ENCODE results near the gene TRPV3. TPM values are rescaled to one million over a fixed set of nuclear protein-coding genes. Genes with fewer than 3 reads are reported as not detected.

Gene TRPV3
- total RNA-seq, 5 donors from 2014 or later (not counting 1 experiment from before 2014, with no cell fraction given): 0.23 to 1.4 (median 0.44) TPM

DNA sequence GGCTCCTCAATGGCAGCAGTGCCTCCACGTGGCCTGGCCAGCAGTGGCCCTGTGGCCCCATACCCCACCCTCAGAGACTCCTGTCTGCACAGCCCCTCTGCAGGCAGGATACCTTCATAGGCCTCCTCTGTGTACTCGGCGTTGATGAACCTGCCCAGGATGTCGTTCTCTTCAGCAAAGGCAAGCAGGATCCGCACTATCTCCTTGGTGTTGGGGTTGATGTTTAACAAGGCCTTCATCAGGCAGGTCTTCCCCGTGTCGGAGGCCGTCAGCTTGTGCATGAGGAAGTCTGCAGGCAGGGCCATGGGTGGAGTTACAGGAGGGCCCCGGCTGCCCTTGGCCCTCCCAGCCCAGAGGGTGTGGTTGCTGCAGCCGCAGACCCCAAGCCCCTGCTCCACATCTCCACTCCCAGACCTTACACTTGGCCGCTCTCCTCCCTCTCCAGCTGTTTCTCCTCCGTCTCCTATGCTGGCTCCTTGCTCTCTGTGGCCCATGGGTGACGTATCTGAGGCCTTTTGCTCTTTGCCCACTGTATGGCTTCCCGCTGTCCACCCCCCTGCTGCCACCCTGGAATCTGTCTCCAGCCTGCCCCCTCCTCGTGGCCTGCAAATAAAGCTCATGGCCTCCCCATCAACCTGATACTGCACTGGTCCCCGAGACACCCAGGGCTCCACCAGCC is 15.1 kb downstream of the TRPV3 start:
- Mint-ChIP-seq H3K4me3 (no peak overlapping the region), H3K4me1 (no peaks in the 10 kb centered on the region), H3K27me3 (peaks cover 9 to 11% of the 10 kb centered on the region in 2 donors), H3K9me3 (no peaks in the 10 kb centered on the region), H3K36me3 (no peaks in the 10 kb centered on the region), H3K27ac (no peak overlapping the region)
- no peaks in the 10 kb centered on the region for H3K36me3 ChIP-seq (ENCODE audit: control insufficient read depth in 2 of 2, extremely low read depth in 1 of 2, insufficient read depth in 1 of 2, low read length in 1 of 2)
- no peak overlapping the region for H3K27ac ChIP-seq (ENCODE audit: low read length)
- no peak overlapping the region for H3K4me3 ChIP-seq (ENCODE audit: control insufficient read depth in 1 of 2, extremely low read depth in 1 of 2, low read length in 1 of 2)
- H3K9me3 ChIP-seq: no peaks in the 10 kb centered on the region
- H3K4me1 ChIP-seq (ENCODE audit: control insufficient read depth in 1 of 2, extremely low read depth in 1 of 2, insufficient read depth in 2 of 2, low read length in 2 of 2): no peaks in the 10 kb centered on the region
- no peak for ATAC-seq (replicated peaks in 1 of 4)
- H3K27me3 ChIP-seq (replicated peaks in 1 of 2; ENCODE audit: control insufficient read depth in 2 of 2, extremely low read depth in 1 of 2, insufficient read depth in 2 of 2, low read length in 1 of 2): peaks cover 0 to 23% of the 10 kb centered on the region in 2 experiments
- DNase-seq: no peak
- 58% methylated on average over 6 of the region's 16 CpGs for WGBS (ENCODE audit: insufficient coverage)
- POLR2A ChIA-PET: no interaction called here
- CTCF ChIA-PET: no interaction called here

DNA sequence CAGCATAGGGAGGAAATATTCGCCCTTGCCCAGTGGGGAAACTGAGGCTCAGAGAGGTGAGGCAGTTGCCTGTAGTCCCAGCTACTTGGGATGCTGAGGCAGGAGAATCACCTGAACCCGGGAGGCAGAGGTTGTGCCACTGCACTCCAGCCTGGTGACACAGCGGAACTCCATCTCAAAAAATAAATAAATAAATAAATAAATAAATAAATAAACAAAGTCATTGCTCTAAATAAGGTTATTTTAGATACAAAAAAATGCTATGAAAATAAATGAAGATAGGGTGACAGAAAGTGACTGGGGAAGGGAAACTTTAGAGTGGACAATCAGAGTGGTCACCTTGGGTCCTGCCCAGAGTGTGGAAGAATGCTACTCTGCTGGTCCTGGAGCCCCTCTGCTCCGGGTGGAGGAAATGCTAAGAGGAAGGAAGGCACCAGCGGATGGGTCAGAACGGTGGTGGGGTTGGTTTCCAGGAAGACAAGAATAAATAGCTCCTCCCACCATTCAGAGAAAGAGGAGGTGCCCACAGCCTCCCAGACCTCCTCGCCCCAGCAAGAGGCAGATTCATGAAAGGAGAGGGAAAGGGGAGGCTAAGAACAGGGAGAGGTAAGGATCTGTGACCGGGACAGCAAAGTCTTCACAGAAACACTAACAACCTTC is 17.6 kb downstream of the TRPV3 start:
- Histone ChIP-seq H3K4me3 (ENCODE audit: control insufficient read depth in 1 of 2, extremely low read depth in 1 of 2, low read length in 1 of 2) (no peak overlapping the region), H3K27me3 (replicated peaks in 1 of 2; ENCODE audit: control insufficient read depth in 2 of 2, extremely low read depth in 1 of 2, insufficient read depth in 2 of 2, low read length in 1 of 2) (peaks cover 0 to 27% of the 10 kb centered on the region in 2 experiments), H3K9me3 (no peaks in the 10 kb centered on the region), H3K36me3 (ENCODE audit: control insufficient read depth in 2 of 2, extremely low read depth in 1 of 2, insufficient read depth in 1 of 2, low read length in 1 of 2) (no peaks in the 10 kb centered on the region), H3K4me1 (ENCODE audit: control insufficient read depth in 1 of 2, extremely low read depth in 1 of 2, insufficient read depth in 2 of 2, low read length in 2 of 2) (peaks cover 0 to 9% of the 10 kb centered on the region in 2 experiments), H3K27ac (ENCODE audit: low read length) (no peak overlapping the region)
- CTCF ChIA-PET: no interaction called here
- H3K9me3 Mint-ChIP-seq: no peaks in the 10 kb centered on the region
- ATAC-seq (replicated peaks in 1 of 4): no peak
- DNase-seq: no peak
- no peak overlapping the region for H3K4me3 Mint-ChIP-seq
- 100% methylated on average over 1 of the region's 8 CpGs for WGBS (ENCODE audit: insufficient coverage)
- H3K4me1 Mint-ChIP-seq: peaks cover 0 to 3% (median 1%) of the 10 kb centered on the region in 3 donors
- no peak overlapping the region for H3K27ac Mint-ChIP-seq
- H3K36me3 Mint-ChIP-seq: no peaks in the 10 kb centered on the region
- H3K27me3 Mint-ChIP-seq: peaks cover 11 to 13% of the 10 kb centered on the region in 2 donors
- POLR2A ChIA-PET: no interaction called here

DNA sequence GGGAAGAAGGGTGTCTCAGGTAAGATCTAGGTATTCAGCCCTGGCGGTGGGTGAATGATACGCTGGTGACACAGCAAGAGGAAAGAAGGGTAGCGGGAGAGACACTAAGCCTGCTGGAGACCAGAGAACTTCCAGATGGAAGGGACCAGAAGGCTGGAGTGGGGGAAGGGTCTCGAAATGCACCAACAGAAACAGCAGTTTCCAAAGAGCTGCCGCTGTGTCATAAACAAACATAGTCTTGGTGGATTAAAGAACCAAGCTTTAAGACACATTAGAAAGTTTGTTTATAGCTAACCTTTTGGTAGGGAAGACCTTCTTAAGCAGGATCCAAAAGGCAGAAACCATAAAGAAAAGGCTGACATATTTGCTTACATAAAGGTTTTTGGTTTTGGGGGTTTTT is 20.9 kb downstream of the TRPV3 start:
- DNase-seq (no peak), ATAC-seq (replicated peaks in 1 of 4) (no peak)
- Histone ChIP-seq H3K27ac (ENCODE audit: low read length) (no peak overlapping the region), H3K9me3 (no peaks in the 10 kb centered on the region), H3K36me3 (ENCODE audit: control insufficient read depth in 2 of 2, extremely low read depth in 1 of 2, insufficient read depth in 1 of 2, low read length in 1 of 2) (no peaks in the 10 kb centered on the region), H3K4me3 (ENCODE audit: control insufficient read depth in 1 of 2, extremely low read depth in 1 of 2, low read length in 1 of 2) (no peak overlapping the region), H3K27me3 (replicated peaks in 1 of 2; ENCODE audit: control insufficient read depth in 2 of 2, extremely low read depth in 1 of 2, insufficient read depth in 2 of 2, low read length in 1 of 2) (peaks cover 0 to 28% of the 10 kb centered on the region in 2 experiments), H3K4me1 (ENCODE audit: control insufficient read depth in 1 of 2, extremely low read depth in 1 of 2, insufficient read depth in 2 of 2, low read length in 2 of 2) (peaks cover 0 to 16% of the 10 kb centered on the region in 2 experiments)
- 85% methylated on average over 5 of the region's 5 CpGs for WGBS (ENCODE audit: insufficient coverage)
- H3K27me3 Mint-ChIP-seq: peaks cover 0 to 8% of the 10 kb centered on the region in 2 donors
- H3K9me3 Mint-ChIP-seq: no peaks in the 10 kb centered on the region
- peak overlapping the region in 1 of 3 donors; percentile 50 for H3K4me3 Mint-ChIP-seq
- ChIA-PET POLR2A (no interaction called here), CTCF (no interaction called here)
- H3K27ac Mint-ChIP-seq: peak overlapping the region in 1 of 2 donors; percentile 14
- peaks cover 1 to 8% (median 5%) of the 10 kb centered on the region in 3 donors for H3K4me1 Mint-ChIP-seq
- no peaks in the 10 kb centered on the region for H3K36me3 Mint-ChIP-seq

DNA sequence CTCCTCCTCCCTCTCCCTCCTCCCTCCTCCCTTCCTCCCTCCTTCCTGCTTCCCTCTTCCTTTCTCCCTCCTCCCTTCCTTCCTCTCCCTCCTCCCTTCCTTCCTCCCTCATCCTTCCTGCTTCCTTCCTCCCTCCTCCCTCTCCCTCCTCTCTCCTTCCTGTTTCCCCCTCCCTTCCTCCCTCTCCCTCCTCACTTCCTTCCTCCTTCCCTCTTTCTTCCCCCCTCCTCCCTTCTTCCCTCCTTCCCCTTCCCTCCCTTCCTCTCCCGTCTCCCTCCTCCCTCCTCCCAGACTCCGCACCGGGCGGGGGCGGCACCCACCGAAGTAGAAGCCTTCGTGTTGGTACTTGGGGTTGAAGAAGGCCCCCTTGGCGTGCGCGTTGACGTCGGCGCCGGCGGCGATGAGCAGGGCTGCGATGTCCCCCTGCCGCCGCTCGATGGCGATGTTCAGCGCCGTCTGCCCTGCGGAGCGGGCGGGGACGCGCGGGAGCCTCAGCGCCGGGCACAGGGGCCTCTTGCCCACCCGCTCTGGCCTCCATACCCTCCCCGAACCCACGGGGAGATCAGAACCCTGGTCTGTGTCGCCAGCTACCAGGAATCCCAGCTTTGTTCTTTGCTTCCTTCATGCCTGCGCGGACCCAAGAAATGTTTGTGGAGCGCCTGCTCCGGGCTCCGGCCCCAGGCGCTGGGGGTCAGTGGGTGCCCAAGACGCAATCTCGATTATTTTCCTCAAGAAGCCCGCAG is 22.2 kb downstream of the TRPV3 start:
- Histone ChIP-seq H3K9me3 (no peaks in the 10 kb centered on the region), H3K4me1 (ENCODE audit: control insufficient read depth in 1 of 2, extremely low read depth in 1 of 2, insufficient read depth in 2 of 2, low read length in 2 of 2) (peaks cover 0 to 16% of the 10 kb centered on the region in 2 experiments), H3K4me3 (ENCODE audit: control insufficient read depth in 1 of 2, extremely low read depth in 1 of 2, low read length in 1 of 2) (peak overlapping the region in 1 of 2 donors; percentile 34), H3K36me3 (ENCODE audit: control insufficient read depth in 2 of 2, extremely low read depth in 1 of 2, insufficient read depth in 1 of 2, low read length in 1 of 2) (no peaks in the 10 kb centered on the region), H3K27ac (ENCODE audit: low read length) (peak overlapping the region; percentile 38), H3K27me3 (replicated peaks in 1 of 2; ENCODE audit: control insufficient read depth in 2 of 2, extremely low read depth in 1 of 2, insufficient read depth in 2 of 2, low read length in 1 of 2) (peaks cover 0 to 33% of the 10 kb centered on the region in 2 experiments)
- Mint-ChIP-seq H3K27ac (peak overlapping the region in 1 of 2 donors; percentile 52), H3K27me3 (peaks cover 0 to 8% of the 10 kb centered on the region in 2 donors), H3K36me3 (no peaks in the 10 kb centered on the region), H3K9me3 (no peaks in the 10 kb centered on the region), H3K4me1 (peaks cover 1 to 8% (median 5%) of the 10 kb centered on the region in 3 donors), H3K4me3 (peak overlapping the region in 2 of 3 donors; percentile 41 to 50)
- DNase-seq (peak in 33 of 35 experiments; percentile 16 to 76 (median 47)), ATAC-seq (replicated peaks in 1 of 4) (peak; percentile 74 to 86 (median 82))
- ChIA-PET POLR2A (no interaction called here), CTCF (no interaction called here)
- 10% methylated on average over 36 of the region's 44 CpGs for whole genome bisulfite sequencing (ENCODE audit: insufficient coverage)

DNA sequence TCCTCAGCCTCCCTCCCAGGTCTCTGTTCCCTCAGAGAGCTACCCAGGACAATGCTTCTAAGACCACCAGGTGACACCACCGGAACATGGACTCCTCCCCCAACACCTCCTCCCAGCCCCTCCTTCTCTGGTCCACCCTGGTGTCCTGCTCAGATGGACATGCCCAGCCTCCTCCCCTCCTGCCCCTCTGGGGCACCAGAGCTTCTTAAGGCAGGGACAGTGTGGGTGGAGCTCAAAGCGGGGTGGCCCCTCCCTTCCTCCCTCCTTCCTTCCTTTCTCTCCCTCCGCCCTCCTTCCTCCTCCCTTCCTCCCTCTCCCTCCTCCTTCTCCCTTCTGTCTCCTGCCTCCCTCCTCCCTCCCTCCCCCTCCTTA is 22.7 kb downstream of the TRPV3 start:
- 10% methylated on average over 3 of the region's 3 CpGs for WGBS (ENCODE audit: insufficient coverage)
- CTCF ChIA-PET: no interaction called here

DNA sequence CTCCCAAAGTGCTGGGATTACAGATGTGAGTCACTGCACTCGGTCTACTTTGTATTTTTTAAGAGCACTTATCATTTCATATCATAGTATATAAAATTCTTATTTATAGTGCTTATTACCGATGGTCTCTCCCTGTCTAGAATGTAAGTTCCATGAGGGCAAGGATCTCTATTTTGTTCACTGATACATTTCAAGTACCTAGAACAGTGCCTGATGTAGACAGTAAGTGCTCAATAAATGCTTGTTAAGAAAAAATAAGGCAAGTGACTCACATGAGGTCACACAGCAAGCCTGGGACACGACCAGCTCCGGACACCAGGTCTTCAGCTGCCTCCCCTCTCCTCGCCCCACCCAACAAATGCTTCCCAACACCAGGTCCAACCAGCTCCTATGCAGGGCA is 23.9 kb downstream of the TRPV3 start:
- H3K9me3 ChIP-seq: no peaks in the 10 kb centered on the region

More for the DNA sequence above, 22.7 kb downstream of the TRPV3 start:
- Histone ChIP-seq H3K36me3 (ENCODE audit: control insufficient read depth in 2 of 2, extremely low read depth in 1 of 2, insufficient read depth in 1 of 2, low read length in 1 of 2) (no peaks in the 10 kb centered on the region), H3K9me3 (no peaks in the 10 kb centered on the region), H3K4me3 (ENCODE audit: control insufficient read depth in 1 of 2, extremely low read depth in 1 of 2, low read length in 1 of 2) (no peak overlapping the region), H3K4me1 (ENCODE audit: control insufficient read depth in 1 of 2, extremely low read depth in 1 of 2, insufficient read depth in 2 of 2, low read length in 2 of 2) (peaks cover 0 to 16% of the 10 kb centered on the region in 2 experiments), H3K27ac (ENCODE audit: low read length) (no peak overlapping the region), H3K27me3 (replicated peaks in 1 of 2; ENCODE audit: control insufficient read depth in 2 of 2, extremely low read depth in 1 of 2, insufficient read depth in 2 of 2, low read length in 1 of 2) (peaks cover 0 to 36% of the 10 kb centered on the region in 2 experiments)
- peak overlapping the region in 1 of 3 donors; percentile 27 for H3K4me3 Mint-ChIP-seq
- ATAC-seq (replicated peaks in 1 of 4) (peak in 3 of 4 experiments; percentile 39 to 48 (median 44)), DNase-seq (peak in 2 of 35 experiments; percentile 5 to 35)
- H3K36me3 Mint-ChIP-seq: no peaks in the 10 kb centered on the region
- no peaks in the 10 kb centered on the region for H3K9me3 Mint-ChIP-seq
- POLR2A ChIA-PET: no interaction called here
- H3K27me3 Mint-ChIP-seq: peaks cover 0 to 7% of the 10 kb centered on the region in 2 donors
- H3K27ac Mint-ChIP-seq: peak overlapping the region in 1 of 2 donors; percentile 43
- H3K4me1 Mint-ChIP-seq: peaks cover 1 to 8% (median 5%) of the 10 kb centered on the region in 3 donors

More for the DNA sequence above, 23.9 kb downstream of the TRPV3 start:
- POLR2A ChIA-PET: no interaction called here
- peaks cover 0 to 45% of the 10 kb centered on the region in 2 experiments for H3K27me3 ChIP-seq (replicated peaks in 1 of 2; ENCODE audit: control insufficient read depth in 2 of 2, extremely low read depth in 1 of 2, insufficient read depth in 2 of 2, low read length in 1 of 2)
- Mint-ChIP-seq H3K27me3 (peaks cover 0 to 10% of the 10 kb centered on the region in 2 donors), H3K27ac (no peak overlapping the region), H3K4me1 (peaks cover 1 to 8% (median 5%) of the 10 kb centered on the region in 3 donors), H3K9me3 (no peaks in the 10 kb centered on the region), H3K36me3 (no peaks in the 10 kb centered on the region), H3K4me3 (no peak overlapping the region)
- DNase-seq: no peak
- peaks cover 0 to 16% of the 10 kb centered on the region in 2 experiments for H3K4me1 ChIP-seq (ENCODE audit: control insufficient read depth in 1 of 2, extremely low read depth in 1 of 2, insufficient read depth in 2 of 2, low read length in 2 of 2)
- 83% methylated on average over 2 of the region's 5 CpGs for WGBS (ENCODE audit: insufficient coverage)
- H3K4me3 ChIP-seq (ENCODE audit: control insufficient read depth in 1 of 2, extremely low read depth in 1 of 2, low read length in 1 of 2): no peak overlapping the region
- CTCF ChIA-PET: no interaction called here
- H3K36me3 ChIP-seq (ENCODE audit: control insufficient read depth in 2 of 2, extremely low read depth in 1 of 2, insufficient read depth in 1 of 2, low read length in 1 of 2): no peaks in the 10 kb centered on the region
- no peak for ATAC-seq (replicated peaks in 1 of 4)
- H3K27ac ChIP-seq (ENCODE audit: low read length): no peak overlapping the region

Measured in T-cell (primary cell).